GM12875 (cell line): ENCODE measurements around the gene MDM1.

Experiments
- H3K4me3 ChIP-seq: one replicate; pipeline ENCODE4 v1.5.1; 2011; ENCODE audit warnings: low read depth, low read length, control low read depth
- CTCF ChIP-seq: IDR thresholded peaks from 2 replicates; pipeline ENCODE4 v1.5.1; 2011; ENCODE audit warnings: low read depth, mild to moderate bottlenecking, control low read depth, inconsistent platforms, low read length, moderate library complexity, borderline replicate concordance; ENCODE audit not compliant: insufficient read depth

The MDM1 gene

GRCh38 chr12:68321140-68321539, 11.0 kb downstream of the MDM1 start:
- no peak overlapping the region for H3K4me3 ChIP-seq
- no peak for TF ChIP-seq CTCF

- TF ChIP-seq CTCF = no peak
These were observed 12.1 kb downstream of the MDM1 start for GRCh38 chr12:68319988-68320623.

DNA sequence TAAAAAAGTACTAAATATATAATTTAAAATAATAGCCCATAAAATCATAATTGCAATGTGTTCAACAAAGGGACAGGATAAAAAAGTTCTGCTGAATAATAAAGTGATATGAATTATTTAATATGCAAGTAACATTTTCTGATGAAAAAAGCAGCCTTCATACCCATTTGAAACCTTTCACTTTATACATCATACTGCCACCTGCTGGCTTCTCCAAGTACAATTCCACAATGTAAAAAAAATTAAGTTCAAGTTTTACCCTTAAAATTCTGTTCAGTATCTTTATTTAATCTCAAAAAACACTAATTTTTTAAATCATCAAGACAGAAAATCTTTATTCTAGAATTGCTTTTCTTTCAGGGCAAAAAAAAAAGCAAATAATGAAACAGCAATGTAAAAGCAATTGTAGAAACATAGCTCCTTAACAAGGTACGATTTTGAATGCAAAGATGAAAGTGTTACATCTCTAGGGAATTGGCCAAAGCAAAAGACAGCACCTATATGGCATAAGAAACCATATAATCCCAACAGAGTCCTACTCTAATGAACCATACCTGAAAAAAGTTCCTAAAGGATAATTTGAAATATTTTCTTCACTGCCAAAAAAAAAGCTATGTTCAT, 15.0 kb downstream of the MDM1 start:
- peak; percentile 21; the same call in 1 of the 2 replicates for TF ChIP-seq CTCF
- H3K4me3 ChIP-seq = no peak overlapping the region

More at GRCh38 chr12:68319988-68320623, 12.1 kb downstream of the MDM1 start:
- H3K4me3 ChIP-seq = no peak overlapping the region

DNA sequence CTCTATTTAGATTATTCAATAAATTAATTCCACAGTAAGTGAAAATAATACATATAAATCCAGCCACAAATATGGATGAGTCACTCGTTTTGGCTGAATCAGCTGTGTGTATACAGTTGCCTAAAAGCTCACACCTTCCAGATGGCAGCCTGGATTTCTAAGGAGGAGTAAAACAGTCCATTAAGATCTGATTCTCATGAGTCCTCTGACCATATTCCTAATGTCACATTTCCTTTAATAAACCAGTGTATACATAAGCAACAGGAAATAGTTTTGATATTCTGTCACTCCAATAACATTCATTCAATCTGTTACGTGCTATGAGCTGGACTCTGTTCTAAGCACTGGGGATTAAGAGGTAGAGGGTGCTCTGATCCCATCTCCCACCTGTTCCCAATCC, 21.8 kb downstream of the MDM1 start:
- H3K4me3 ChIP-seq = no peak overlapping the region

DNA sequence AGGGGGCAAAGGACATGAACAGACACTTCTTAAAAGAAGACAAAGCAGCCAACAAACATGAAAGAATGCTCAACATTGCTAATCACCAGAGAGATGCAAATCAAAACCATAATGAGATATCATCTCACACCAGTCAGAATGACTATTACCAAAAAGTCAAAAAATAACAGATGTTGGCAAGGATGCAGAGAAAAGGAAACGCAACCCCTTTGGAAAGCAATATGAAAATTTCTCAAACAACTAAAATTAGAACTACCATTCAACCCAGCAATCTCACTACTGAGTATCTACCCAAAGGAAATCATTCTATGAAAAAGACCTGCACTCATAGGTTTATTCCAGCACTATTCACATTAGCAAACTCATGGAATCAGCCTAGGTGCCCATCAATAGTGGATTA, 25.6 kb downstream of the MDM1 start:
- TF ChIP-seq CTCF = no peak
- H3K4me3 ChIP-seq = no peak overlapping the region

More for the DNA sequence above, 21.8 kb downstream of the MDM1 start:
- TF ChIP-seq CTCF = no peak

DNA sequence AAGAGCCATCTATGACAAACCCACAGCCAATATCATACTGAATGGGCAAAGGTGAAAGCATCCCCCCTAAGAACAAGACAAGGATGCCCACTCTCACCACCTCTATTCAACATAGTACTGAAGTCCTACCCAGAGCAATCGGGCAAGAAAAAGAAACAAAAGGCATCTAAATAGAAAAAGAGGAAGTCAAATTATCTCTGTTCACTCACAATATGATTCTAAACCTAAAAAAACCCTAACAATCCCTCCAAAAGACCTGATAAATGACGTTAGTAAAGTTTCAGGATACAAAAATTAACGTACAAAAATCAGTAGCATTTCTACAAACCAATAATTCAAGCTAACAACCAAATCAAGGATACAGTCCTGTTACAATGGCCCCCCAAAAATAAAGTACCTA, 26.9 kb downstream of the MDM1 start:
- TF ChIP-seq CTCF = no peak
- H3K4me3 ChIP-seq = no peak overlapping the region

DNA sequence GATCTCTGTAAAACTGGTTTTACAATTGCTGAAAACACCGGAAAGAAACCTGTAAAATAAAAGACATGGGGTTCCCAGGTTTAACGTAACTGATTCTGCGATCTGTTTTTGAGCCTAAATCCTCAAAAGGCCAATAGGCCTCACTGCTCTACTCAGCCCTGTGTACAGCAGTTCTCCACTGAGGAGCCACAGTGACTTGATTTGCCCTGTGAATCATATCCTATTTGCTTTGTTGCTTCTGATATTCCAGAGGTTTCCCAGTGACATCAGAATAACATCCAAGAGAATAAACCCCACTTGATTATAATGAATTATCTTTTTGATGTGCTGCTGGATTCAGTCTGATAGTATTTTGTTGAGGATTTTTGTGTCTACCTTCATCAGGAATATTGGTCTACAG, 27.5 kb downstream of the MDM1 start:
- no peak overlapping the region for H3K4me3 ChIP-seq
- no peak for TF ChIP-seq CTCF
